Fibroblast of lung (primary cell): Measurements from ENCODE around the gene DOCK4.

ENCODE experiments used
- CTCF ChIP-seq, 2 donors: IDR thresholded peaks in 1 of 2; conservative IDR thresholded peaks in 1 of 2; 1 replicate in 1 of 2; 2 replicates in 1 of 2; pipeline ENCODE4 v1.5.1; 2011 to 2012; ENCODE audit warnings: low read length in 2 of 2, control low read depth in 1 of 2, inconsistent platforms in 1 of 2, low read depth in 1 of 2, mild to moderate bottlenecking in 1 of 2
- EZH2 ChIP-seq: IDR thresholded peaks from 2 replicates; pipeline ENCODE4 v1.5.1; 2012; ENCODE audit warnings: low read length, control low read depth, mild to moderate bottlenecking; ENCODE audit errors: missing control alignments

- TF ChIP-seq EZH2 (no peak), CTCF (conservative IDR thresholded peaks at IDR 0.05 in 1 of 2, IDR thresholded peaks at IDR 0.05 in 1 of 2; ENCODE audit: low read depth in 1 of 2, low read length in 2 of 2) (no peak)
These were observed 199.0 kb downstream of the DOCK4 start for GRCh38 chr7:112007185-112007584.
